GM23338 (cell line): ENCODE measurements around the gene GBP7.

Experiments
- EZH2phosphoT487 ChIP-seq: fragments of 200-600 bp; sonication (generic); IDR thresholded peaks from one replicate; pipeline ENCODE4 v1.8.1; 2018; ENCODE audit warnings: antibody characterized with exemption; ENCODE audit not compliant: unreplicated experiment
- TF ChIP-seq, protein P1 (sequence below), 2 experiments: fragments of 200-600 bp in 1 of 2; sonication (generic) in 1 of 2; conservative IDR thresholded peaks; 2 replicates each; pipeline versions ENCODE4 v1.5.1 to v1.6.1; 2016 to 2017; ENCODE audit warnings: antibody characterized with exemption in 2 of 2, low read depth in 2 of 2, mild to moderate bottlenecking in 2 of 2, moderate library complexity in 1 of 2

DNA sequence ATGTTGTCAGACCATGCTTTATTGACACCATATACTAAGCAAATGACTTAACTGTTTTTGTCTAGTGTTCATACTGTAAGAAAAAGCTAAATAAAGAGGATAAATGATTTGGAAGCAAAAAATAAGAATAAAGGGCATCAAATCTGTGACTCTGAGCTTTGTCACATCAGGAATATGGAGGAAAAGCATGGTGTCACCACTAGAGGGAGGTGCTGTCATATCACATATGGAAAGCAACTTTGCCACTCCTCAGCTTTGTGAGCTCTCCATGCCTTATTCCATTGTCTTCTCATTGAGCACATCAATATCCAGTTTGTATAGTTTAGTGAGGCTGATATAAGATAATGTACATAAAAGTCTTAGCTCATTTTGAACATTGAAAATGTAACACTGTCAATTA is 90.0 kb downstream of the GBP7 start:
- TF ChIP-seq EZH2phosphoT487, result no peak
- TF ChIP-seq, protein P1, sequence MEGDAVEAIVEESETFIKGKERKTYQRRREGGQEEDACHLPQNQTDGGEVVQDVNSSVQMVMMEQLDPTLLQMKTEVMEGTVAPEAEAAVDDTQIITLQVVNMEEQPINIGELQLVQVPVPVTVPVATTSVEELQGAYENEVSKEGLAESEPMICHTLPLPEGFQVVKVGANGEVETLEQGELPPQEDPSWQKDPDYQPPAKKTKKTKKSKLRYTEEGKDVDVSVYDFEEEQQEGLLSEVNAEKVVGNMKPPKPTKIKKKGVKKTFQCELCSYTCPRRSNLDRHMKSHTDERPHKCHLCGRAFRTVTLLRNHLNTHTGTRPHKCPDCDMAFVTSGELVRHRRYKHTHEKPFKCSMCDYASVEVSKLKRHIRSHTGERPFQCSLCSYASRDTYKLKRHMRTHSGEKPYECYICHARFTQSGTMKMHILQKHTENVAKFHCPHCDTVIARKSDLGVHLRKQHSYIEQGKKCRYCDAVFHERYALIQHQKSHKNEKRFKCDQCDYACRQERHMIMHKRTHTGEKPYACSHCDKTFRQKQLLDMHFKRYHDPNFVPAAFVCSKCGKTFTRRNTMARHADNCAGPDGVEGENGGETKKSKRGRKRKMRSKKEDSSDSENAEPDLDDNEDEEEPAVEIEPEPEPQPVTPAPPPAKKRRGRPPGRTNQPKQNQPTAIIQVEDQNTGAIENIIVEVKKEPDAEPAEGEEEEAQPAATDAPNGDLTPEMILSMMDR (conservative IDR thresholded peaks at IDR 0.05; ENCODE audit: low read depth in 2 of 2), result no peak
